Kidney epithelial cell (primary cell): ENCODE results near the gene GNAS. TPM values are rescaled to one million over a fixed set of nuclear protein-coding genes. Genes with fewer than 3 reads are reported as not detected.

ENCODE experiments used
- DNase-seq: peaks from one replicate; pipeline ENCODE4 v3.0.0-alpha.2; 2010; ENCODE audit warnings: low read depth
- H3K27me3 ChIP-seq: 2 replicates; pipeline ENCODE4 v1.6.0; 2011; ENCODE audit warnings: low read length; ENCODE audit not compliant: control insufficient read depth, insufficient read depth
- H3K36me3 ChIP-seq: 2 replicates; pipeline ENCODE4 v1.5.1; 2011; ENCODE audit warnings: low read length; ENCODE audit not compliant: control insufficient read depth, insufficient read depth
- H3K4me3 ChIP-seq: 2 replicates; pipeline ENCODE4 v1.5.1; 2011; ENCODE audit warnings: low read depth, mild to moderate bottlenecking, control low read depth, low read length
- total RNA-seq: library from RNA; depleted of rRNA; stranded (reverse); fragments of >200 nt; gene quantifications from 2 replicates; pipeline ENCODE4 v1.2.3, GENCODE V29; 2015
- TF ChIP-seq, protein P1 (sequence below): IDR thresholded peaks from 2 replicates; pipeline ENCODE4 v1.5.1; 2011; ENCODE audit warnings: mild to moderate bottlenecking, moderate library complexity, low read length, control low read depth, inconsistent platforms; ENCODE audit not compliant: insufficient read depth, poor library complexity, severe bottlenecking

Gene GNAS
- total RNA-seq, 1 donor from 2014 or later = 851 TPM

DNA sequence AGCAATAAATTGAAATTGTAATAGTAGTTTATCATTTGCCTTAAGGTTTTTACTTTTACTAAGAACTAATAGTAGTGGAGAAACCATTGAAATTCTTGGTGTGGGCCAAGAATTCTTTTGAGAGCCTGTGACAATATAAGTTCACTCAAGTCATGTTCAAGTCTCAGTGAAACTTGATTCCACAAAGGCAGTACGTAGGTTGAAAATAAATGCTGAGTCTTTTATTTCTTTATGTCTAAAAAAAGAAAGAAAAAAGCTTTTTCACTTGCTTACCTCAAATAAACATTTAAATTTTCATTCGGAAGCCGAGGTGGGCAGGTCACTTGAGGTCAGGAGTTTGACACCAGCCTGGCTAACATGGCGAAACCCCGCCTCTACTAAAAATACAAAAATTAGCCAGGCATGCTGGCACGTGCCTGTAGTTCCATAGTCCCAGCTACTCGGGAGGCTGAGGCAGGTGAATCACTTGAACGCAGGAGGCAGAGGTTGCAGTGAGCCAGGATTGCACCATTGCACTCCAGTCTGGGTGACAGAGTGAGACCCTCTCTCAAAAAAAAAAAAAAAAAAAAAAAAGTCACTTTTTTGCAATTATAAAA lies 70.7 kb downstream of the GNAS start:
- no peak for DNase-seq
- no peak overlapping the region for H3K4me3 ChIP-seq
- TF ChIP-seq, protein P1, sequence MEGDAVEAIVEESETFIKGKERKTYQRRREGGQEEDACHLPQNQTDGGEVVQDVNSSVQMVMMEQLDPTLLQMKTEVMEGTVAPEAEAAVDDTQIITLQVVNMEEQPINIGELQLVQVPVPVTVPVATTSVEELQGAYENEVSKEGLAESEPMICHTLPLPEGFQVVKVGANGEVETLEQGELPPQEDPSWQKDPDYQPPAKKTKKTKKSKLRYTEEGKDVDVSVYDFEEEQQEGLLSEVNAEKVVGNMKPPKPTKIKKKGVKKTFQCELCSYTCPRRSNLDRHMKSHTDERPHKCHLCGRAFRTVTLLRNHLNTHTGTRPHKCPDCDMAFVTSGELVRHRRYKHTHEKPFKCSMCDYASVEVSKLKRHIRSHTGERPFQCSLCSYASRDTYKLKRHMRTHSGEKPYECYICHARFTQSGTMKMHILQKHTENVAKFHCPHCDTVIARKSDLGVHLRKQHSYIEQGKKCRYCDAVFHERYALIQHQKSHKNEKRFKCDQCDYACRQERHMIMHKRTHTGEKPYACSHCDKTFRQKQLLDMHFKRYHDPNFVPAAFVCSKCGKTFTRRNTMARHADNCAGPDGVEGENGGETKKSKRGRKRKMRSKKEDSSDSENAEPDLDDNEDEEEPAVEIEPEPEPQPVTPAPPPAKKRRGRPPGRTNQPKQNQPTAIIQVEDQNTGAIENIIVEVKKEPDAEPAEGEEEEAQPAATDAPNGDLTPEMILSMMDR = no peak
- no peaks in the 10 kb centered on the region for H3K36me3 ChIP-seq
- H3K27me3 ChIP-seq = peaks cover 3% of the 10 kb centered on the region

DNA sequence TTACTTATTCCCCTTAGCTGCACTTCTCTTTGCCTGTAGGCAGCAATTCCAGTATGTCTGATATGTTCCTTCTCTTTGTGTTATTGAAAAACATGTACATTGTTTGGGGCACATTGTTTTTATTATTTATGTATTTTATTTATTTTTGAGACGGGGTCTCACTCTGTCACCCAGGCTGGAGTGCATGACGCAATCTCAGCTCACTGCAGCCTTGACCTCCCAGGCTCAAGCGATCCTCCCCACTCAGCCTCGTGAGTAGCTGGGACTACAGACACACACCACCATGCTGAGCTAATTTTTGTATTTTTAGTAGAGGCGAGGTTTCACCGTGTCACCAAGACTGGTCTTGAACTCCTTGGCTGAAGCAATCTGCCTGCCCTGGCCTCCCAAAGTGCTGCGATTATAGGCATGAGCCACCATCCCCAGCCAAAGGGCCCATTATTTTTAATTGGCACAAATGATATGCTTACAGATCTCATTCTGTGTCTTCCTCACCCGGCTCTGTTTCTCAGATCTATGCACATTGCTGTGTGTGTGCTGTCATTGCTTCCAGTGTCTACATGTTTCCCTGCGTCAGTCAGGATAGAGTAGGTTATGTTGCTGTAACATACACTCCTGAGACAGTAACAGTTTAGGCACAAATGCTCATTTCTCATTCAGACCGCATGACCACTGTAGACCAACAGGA lies 74.4 kb downstream of the GNAS start:
- Histone ChIP-seq H3K27me3 (no peaks in the 10 kb centered on the region), H3K4me3 (no peak overlapping the region), H3K36me3 (no peaks in the 10 kb centered on the region)
- TF ChIP-seq, protein P1 = no peak
- no peak for DNase-seq

DNA sequence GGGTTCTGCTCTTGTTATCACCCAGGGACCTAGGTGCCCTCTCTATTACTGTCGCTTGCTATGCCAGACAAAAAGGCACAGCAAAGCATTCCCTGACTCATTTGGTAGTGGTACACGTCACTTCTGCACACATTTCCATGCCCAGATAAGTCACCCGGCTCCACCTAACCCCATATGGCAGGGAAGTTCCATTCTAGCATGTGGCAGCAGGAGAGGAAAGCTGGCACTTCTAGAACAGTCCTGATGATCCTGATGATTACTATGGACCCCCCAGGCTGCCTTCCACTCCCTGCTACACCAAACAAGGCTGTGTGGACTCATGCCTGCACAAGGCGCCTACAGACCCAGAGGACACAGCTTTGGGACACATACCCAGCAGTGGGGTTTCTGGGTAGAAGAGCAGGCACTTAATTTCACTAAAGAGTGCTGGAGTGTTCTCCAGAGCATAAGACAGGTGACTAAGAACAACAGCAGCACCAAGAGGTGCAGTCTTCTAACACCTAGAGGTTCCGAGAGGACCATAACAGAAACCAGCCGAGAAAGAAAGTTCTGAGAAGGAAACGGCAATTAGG lies 75.1 kb downstream of the GNAS start:
- no peak for DNase-seq

DNA sequence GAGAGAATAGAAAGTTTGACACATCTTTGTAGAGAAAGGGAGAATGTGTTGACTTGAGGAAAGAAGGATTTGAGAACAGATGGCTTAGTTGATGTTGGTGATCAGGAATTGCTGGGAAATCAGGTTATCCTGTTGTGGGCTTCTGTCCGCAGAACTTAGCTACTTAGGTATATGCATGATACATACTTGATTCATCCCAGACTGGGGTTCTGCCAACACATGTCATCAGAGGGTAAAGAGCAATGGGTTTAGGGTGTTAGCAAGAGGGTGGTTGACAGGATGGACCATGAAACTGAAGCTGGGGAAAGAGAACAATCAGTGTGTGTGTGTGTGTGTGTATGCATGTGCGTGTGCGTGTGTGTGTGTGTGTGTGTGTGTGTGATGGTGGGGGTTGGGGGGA lies 78.0 kb downstream of the GNAS start:
- no peaks in the 10 kb centered on the region for H3K36me3 ChIP-seq
- H3K27me3 ChIP-seq = no peaks in the 10 kb centered on the region
- H3K4me3 ChIP-seq = no peak overlapping the region
- TF ChIP-seq, protein P1 = no peak
- no peak for DNase-seq

More for the DNA sequence above, 75.1 kb downstream of the GNAS start:
- H3K4me3 ChIP-seq = no peak overlapping the region
- TF ChIP-seq, protein P1 = no peak
- no peaks in the 10 kb centered on the region for H3K27me3 ChIP-seq
- H3K36me3 ChIP-seq = no peaks in the 10 kb centered on the region

DNA sequence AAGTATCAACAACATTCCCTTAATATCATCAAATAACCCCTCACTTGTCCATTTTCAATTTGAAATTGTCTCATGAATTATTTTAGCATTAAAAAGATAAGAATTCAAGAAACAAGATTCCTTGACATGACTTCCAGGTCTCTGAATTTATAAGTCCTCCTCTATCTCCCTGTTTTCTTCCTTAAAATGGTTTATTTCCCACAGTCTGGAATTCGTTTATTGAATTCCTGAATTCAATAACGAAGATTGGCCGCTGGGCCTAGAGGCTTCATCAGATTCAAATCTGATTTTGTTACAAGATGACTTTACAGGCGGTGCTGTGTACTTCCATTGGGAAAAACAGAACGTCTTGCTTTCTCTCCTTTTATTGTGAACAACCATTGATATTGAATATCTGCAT lies 79.7 kb downstream of the GNAS start:
- no peaks in the 10 kb centered on the region for H3K27me3 ChIP-seq
- H3K4me3 ChIP-seq = no peak overlapping the region
- TF ChIP-seq, protein P1 = no peak
- H3K36me3 ChIP-seq = no peaks in the 10 kb centered on the region
- no peak for DNase-seq
